ENCODE data around the gene ANG. TPM values are rescaled to one million over a fixed set of nuclear protein-coding genes. Genes with fewer than 3 reads are reported as not detected.

The ANG gene
- total and polyA plus RNA-seq, 2 of the 8 experiments (the other 6 are each of a cell fraction or from before 2014, with no cell fraction given) = 2.2 to 4.6 TPM

DNA sequence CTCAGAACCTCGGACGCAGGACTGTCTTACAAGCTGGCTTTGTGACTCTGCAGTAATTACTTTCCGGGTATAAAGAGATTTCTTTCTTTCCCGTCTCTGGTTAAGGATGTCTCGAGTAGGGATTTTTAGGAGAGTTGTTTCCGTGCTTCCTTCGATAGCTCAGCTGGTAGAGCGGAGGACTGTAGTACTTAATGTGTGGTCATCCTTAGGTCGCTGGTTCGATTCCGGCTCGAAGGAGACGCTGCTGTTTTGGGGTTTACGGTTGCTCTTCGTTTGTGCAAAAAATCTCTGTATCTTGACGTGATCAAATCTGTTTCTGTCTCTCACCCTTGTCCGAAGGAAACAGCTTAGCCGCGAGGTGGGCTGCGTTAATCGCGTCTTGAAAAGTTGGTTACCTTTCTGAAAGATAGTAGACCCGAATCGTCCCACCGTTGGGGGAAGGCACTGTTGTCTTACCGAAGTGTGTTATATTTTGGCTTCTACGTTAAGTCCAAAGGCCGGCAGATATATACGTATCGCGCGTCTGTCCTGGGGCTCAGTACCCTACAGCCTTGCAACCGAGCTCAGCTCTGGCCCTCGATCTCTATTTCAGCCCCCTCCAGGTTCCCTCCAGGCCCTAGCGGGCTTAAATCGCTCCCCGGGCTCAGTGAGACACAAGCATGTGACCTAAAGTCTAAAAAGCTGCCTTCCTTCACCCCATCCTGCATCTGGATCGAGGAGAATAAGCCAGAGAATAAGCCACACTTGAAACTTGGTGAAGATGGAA is 5.3 kb upstream of the ANG start (continued):
- TF ChIP-seq KDM4A (IDR thresholded peaks at IDR 0.05; ENCODE audit: low read depth, low read length, severe bottlenecking) = no peak
- TF ChIP-seq GABPA (IDR thresholded peaks at IDR 0.05; ENCODE audit: borderline replicate concordance, insufficient read depth, low read length) = no peak
- no peak for TF ChIP-seq JUND (IDR thresholded peaks at IDR 0.05; ENCODE audit: low read length)
- peak; percentile 84; the same call in 1 of the 2 replicates for TF ChIP-seq RBBP5 (IDR thresholded peaks at IDR 0.05; ENCODE audit: borderline replicate concordance, low read depth, low read length)
- TF ChIP-seq EZH2 (IDR thresholded peaks at IDR 0.05; ENCODE audit: low read depth, low read length, severe bottlenecking) = no peak
- peak; percentile 78; the same call in 1 of the 2 replicates for TF ChIP-seq MAFK (IDR thresholded peaks at IDR 0.05; ENCODE audit: low read depth, low read length)
- TF ChIP-seq RAD21 (IDR thresholded peaks at IDR 0.05 in 1 of 2, conservative IDR thresholded peaks at IDR 0.05 in 1 of 2; ENCODE audit: low read depth in 2 of 2, low read length in 2 of 2) = no peak
- TF ChIP-seq SIRT6 (IDR thresholded peaks at IDR 0.05; ENCODE audit: low read length) = no peak
- no peak for TF ChIP-seq CHD2 (IDR thresholded peaks at IDR 0.05; ENCODE audit: low read length)
- no peak for TF ChIP-seq EP300 (IDR thresholded peaks at IDR 0.05; ENCODE audit: borderline replicate concordance in 1 of 2, low read depth in 2 of 2, low read length in 2 of 2)
- no peak for TF ChIP-seq JUN (IDR thresholded peaks at IDR 0.05; ENCODE audit: low read depth, low read length)
- TF ChIP-seq BACH1 (IDR thresholded peaks at IDR 0.05; ENCODE audit: low read length) = no peak
- no peak for TF ChIP-seq SP2 (IDR thresholded peaks at IDR 0.05; ENCODE audit: low read length)
- TF ChIP-seq, protein P1, sequence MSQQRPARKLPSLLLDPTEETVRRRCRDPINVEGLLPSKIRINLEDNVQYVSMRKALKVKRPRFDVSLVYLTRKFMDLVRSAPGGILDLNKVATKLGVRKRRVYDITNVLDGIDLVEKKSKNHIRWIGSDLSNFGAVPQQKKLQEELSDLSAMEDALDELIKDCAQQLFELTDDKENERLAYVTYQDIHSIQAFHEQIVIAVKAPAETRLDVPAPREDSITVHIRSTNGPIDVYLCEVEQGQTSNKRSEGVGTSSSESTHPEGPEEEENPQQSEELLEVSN (IDR thresholded peaks at IDR 0.05) = no peak
- no peak for TF ChIP-seq SRF (IDR thresholded peaks at IDR 0.05; ENCODE audit: low read depth, low read length)
- TF ChIP-seq CTBP2 (IDR thresholded peaks at IDR 0.05; ENCODE audit: borderline replicate concordance, insufficient read depth, insufficient read length, low read length) = no peak
- TF ChIP-seq NANOG (IDR thresholded peaks at IDR 0.05; ENCODE audit: insufficient read depth, low read depth, low read length, poor library complexity, severe bottlenecking) = no peak
- TF ChIP-seq POLR2A (IDR thresholded peaks at IDR 0.05; ENCODE audit: control extremely low read depth in 1 of 2, low read depth in 2 of 2, low read length in 2 of 2) = no peak
- TF ChIP-seq FOSL1 (IDR thresholded peaks at IDR 0.05; ENCODE audit: insufficient read depth, low read depth, low read length) = no peak
- TF ChIP-seq SP4 (IDR thresholded peaks at IDR 0.05; ENCODE audit: low read length) = no peak
- TF ChIP-seq CBX5 (IDR thresholded peaks at IDR 0.05; ENCODE audit: low read depth, low read length) = no peak
- TF ChIP-seq POU5F1 (IDR thresholded peaks at IDR 0.05; ENCODE audit: low read depth, low read length) = 0 out of 2 replicates have a peak, but pooled peaks have one; percentile 5
- TF ChIP-seq HDAC6 (IDR thresholded peaks at IDR 0.05; ENCODE audit: low read depth, low read length) = no peak
- TF ChIP-seq EGR1 (IDR thresholded peaks at IDR 0.05; ENCODE audit: borderline replicate concordance, low read depth, low read length) = no peak
